Neural cell (in vitro differentiated cells): ENCODE data around the gene ABCC3. TPM values are rescaled to one million over a fixed set of nuclear protein-coding genes. Genes with fewer than 3 reads are reported as not detected.

ENCODE experiments used
- H2AFZ ChIP-seq: fragments of 200-600, 300-800 bp; sonication (generic), shearing (Covaris generic); 2 replicates; pipeline ENCODE4 v1.6.0; 2014; ENCODE audit warnings: low read depth, mild to moderate bottlenecking, antibody characterized with exemption, low read length, moderate library complexity
- H3F3A ChIP-seq: fragments of 200-600 bp; shearing (Covaris generic); 2 replicates; pipeline ENCODE4 v1.6.1; 2016; ENCODE audit warnings: mild to moderate bottlenecking, moderate library complexity, mixed read lengths, antibody characterized with exemption, low read length; ENCODE audit not compliant: insufficient read depth, poor library complexity, severe bottlenecking
- H3K27ac ChIP-seq: fragments of 200-600, 300-800 bp; sonication (generic), shearing (Covaris generic); 2 replicates; pipeline ENCODE4 v1.5.1; 2014; ENCODE audit warnings: mild to moderate bottlenecking, low read length, moderate library complexity
- H3K27me3 ChIP-seq: fragments of 300-800, 200-600 bp; sonication (generic), shearing (Covaris generic); 2 replicates; pipeline ENCODE4 v1.6.0; 2014; ENCODE audit warnings: mild to moderate bottlenecking, low read depth, low read length, moderate library complexity; ENCODE audit not compliant: insufficient read depth
- H3K36me3 ChIP-seq: fragments of 300-800, 200-600 bp; sonication (generic), shearing (Covaris generic); 2 replicates; pipeline ENCODE4 v1.5.1; 2014; ENCODE audit warnings: mild to moderate bottlenecking, antibody characterized with exemption, low read length, moderate library complexity; ENCODE audit not compliant: insufficient read depth
- H3K4me2 ChIP-seq: fragments of 300-800, 200-600 bp; sonication (generic), shearing (Covaris generic); 2 replicates; pipeline ENCODE4 v1.6.0; 2014; ENCODE audit warnings: mild to moderate bottlenecking, low read length
- H3K4me3 ChIP-seq: fragments of 300-800, 200-600 bp; sonication (generic), shearing (Covaris generic); 2 replicates; pipeline ENCODE4 v1.5.1; 2014; ENCODE audit warnings: mild to moderate bottlenecking, low read length, moderate library complexity
- H3K79me2 ChIP-seq: fragments of 200-600 bp; shearing (Covaris generic); replicated peaks from 2 replicates; pipeline ENCODE4 v1.6.0; 2014; ENCODE audit warnings: mild to moderate bottlenecking, low read length, moderate library complexity; ENCODE audit not compliant: insufficient read depth
- H3K9ac ChIP-seq: fragments of 300-800, 200-600 bp; sonication (generic), shearing (Covaris generic); 2 replicates; pipeline ENCODE4 v1.6.1; 2016; ENCODE audit warnings: mild to moderate bottlenecking, low read length, mixed read lengths
- H3K9me2 ChIP-seq: fragments of 200-600 bp; shearing (Covaris generic); 2 replicates; pipeline ENCODE4 v1.6.1; 2016; ENCODE audit warnings: mild to moderate bottlenecking, low read length, mixed read lengths; ENCODE audit not compliant: insufficient read depth
- H3K9me3 ChIP-seq: fragments of 200-600, 300-800 bp; sonication (generic), shearing (Covaris generic); 2 replicates; pipeline ENCODE4 v1.6.1; 2016; ENCODE audit warnings: mild to moderate bottlenecking, mixed run types, low read length, moderate library complexity, mixed read lengths
- H4K20me1 ChIP-seq: fragments of 200-600 bp; shearing (Covaris generic); 2 replicates; pipeline ENCODE4 v1.6.1; 2016; ENCODE audit warnings: mild to moderate bottlenecking, mixed run types; ENCODE audit not compliant: insufficient read depth
- CTCF ChIP-seq: fragments of 450-650 bp; IDR thresholded peaks from 2 replicates; pipeline ENCODE4 v1.5.1; 2014; ENCODE audit warnings: antibody characterized with exemption, mild to moderate bottlenecking, moderate library complexity; ENCODE audit not compliant: poor library complexity, severe bottlenecking
- EP300 ChIP-seq: fragments of 450-650 bp; conservative IDR thresholded peaks from 2 replicates; pipeline ENCODE4 v1.6.1; 2014; ENCODE audit warnings: antibody characterized with exemption, mild to moderate bottlenecking, moderate library complexity; ENCODE audit not compliant: poor library complexity, severe bottlenecking
- EZH2 ChIP-seq: fragments of 200-600, 300-800 bp; shearing (Covaris generic), sonication (generic); IDR thresholded peaks from 2 replicates; pipeline ENCODE4 v1.6.1; 2014; ENCODE audit warnings: antibody characterized with exemption, low read length, borderline replicate concordance, mild to moderate bottlenecking; ENCODE audit not compliant: insufficient read depth, poor library complexity, severe bottlenecking
- MXI1 ChIP-seq: fragments of 450-650 bp; conservative IDR thresholded peaks from 2 replicates; pipeline ENCODE4 v1.6.1; 2014; ENCODE audit warnings: antibody characterized with exemption, mild to moderate bottlenecking; ENCODE audit not compliant: poor library complexity, severe bottlenecking
- POLR2AphosphoS5 ChIP-seq: IDR thresholded peaks from 2 replicates; pipeline ENCODE4 v1.6.1; 2012
- RAD21 ChIP-seq: fragments of 450-650 bp; conservative IDR thresholded peaks from 2 replicates; pipeline ENCODE4 v1.6.1; 2014; ENCODE audit warnings: antibody characterized with exemption, mild to moderate bottlenecking, moderate library complexity
- REST ChIP-seq: IDR thresholded peaks from 2 replicates; pipeline ENCODE4 v1.6.1; 2012; ENCODE audit warnings: borderline replicate concordance
- SMC3 ChIP-seq: fragments of 450-650 bp; conservative IDR thresholded peaks from 2 replicates; pipeline ENCODE4 v1.6.1; 2014; ENCODE audit warnings: antibody characterized with exemption, mild to moderate bottlenecking, moderate library complexity; ENCODE audit not compliant: poor library complexity
- TAF1 ChIP-seq: IDR thresholded peaks from 2 replicates; pipeline ENCODE4 v1.6.1; 2012; ENCODE audit warnings: low read depth
- polyA plus RNA-seq: library from polyadenylated mRNA; depleted of rRNA; stranded (reverse); fragments of >200 nt; gene quantifications from 2 replicates; pipeline ENCODE4 v1.2.3, GENCODE V29; 2014

ABCC3 gene
- polyA plus RNA-seq, 1 donor from 2014 or later, result not detected

DNA sequence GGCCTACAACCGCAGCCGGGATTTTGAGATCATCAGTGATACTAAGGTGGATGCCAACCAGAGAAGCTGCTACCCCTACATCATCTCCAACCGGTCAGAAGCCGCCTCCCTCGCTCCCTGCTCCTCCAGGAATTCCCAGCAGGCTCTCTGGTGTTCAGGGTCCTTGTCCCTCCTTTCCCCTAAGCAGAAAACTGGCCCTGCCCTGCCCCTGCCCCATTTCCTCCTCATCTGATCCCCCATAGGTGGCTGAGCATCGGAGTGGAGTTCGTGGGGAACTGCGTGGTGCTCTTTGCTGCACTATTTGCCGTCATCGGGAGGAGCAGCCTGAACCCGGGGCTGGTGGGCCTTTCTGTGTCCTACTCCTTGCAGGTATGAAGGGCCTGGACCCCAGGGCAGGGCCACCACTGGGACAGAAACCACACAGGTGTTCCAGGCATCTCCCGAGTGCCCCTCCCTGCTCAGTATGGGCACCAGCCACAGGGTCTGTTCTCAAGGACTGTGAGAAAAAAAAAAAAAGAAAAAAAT is 43.2 kb downstream of the ABCC3 start:
- Histone ChIP-seq H3K4me2 (no peak overlapping the region), H3K4me3 (no peak overlapping the region), H3K27ac (no peak overlapping the region), H3K79me2 (no peaks in the 10 kb centered on the region), H3K9me3 (no peaks in the 10 kb centered on the region), H3K36me3 (no peaks in the 10 kb centered on the region), H3K9me2 (no peaks in the 10 kb centered on the region), H2AFZ (no peak overlapping the region), H3K27me3 (no peaks in the 10 kb centered on the region), H3K9ac (no peak overlapping the region), H4K20me1 (no peaks in the 10 kb centered on the region), H3F3A (no peaks in the 10 kb centered on the region)
- TF ChIP-seq EZH2 (no peak), MXI1 (no peak), POLR2AphosphoS5 (no peak), EP300 (no peak), SMC3 (no peak), TAF1 (no peak), REST (no peak), CTCF (no peak), RAD21 (no peak)

DNA sequence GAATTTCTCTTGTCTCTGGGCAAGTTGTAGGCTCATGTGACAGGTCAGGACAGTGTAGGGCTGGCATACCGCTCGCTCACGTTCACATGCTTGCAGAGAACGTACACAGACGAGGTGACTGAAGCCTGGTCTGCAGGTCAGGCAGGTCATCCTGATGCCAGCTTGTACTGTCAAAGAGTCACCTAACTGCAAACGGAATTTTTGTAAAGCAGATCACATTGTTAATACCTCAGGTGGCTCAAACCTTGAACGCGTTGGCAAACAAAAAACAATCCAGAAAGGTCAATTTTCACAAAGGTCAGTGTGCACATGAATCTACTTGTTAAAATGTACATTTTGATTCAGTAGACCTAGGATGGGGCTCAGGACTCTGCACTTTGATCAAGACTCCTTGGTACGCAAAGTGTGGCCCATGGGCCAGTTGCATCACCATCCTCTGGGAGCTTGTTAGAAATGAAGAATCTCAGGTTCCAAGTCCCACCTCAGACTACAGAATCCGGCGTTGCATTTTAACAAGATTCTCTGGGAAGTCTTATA is 44.4 kb downstream of the ABCC3 start:
- Histone ChIP-seq H2AFZ (no peak overlapping the region), H3F3A (no peaks in the 10 kb centered on the region), H3K36me3 (no peaks in the 10 kb centered on the region), H3K9me3 (no peaks in the 10 kb centered on the region), H3K27me3 (no peaks in the 10 kb centered on the region), H4K20me1 (no peaks in the 10 kb centered on the region), H3K9ac (no peak overlapping the region), H3K4me2 (no peak overlapping the region), H3K27ac (no peak overlapping the region), H3K9me2 (no peaks in the 10 kb centered on the region), H3K79me2 (no peaks in the 10 kb centered on the region), H3K4me3 (no peak overlapping the region)
- no peak for TF ChIP-seq REST
- TF ChIP-seq MXI1, result no peak
- no peak for TF ChIP-seq POLR2AphosphoS5
- TF ChIP-seq EP300, result no peak
- TF ChIP-seq TAF1, result no peak
- no peak for TF ChIP-seq CTCF
- no peak for TF ChIP-seq SMC3
- TF ChIP-seq EZH2, result no peak
- no peak for TF ChIP-seq RAD21
